H1 (cell line): ENCODE data around the gene MYBPC3. TPM values are rescaled to one million over a fixed set of nuclear protein-coding genes. Genes with fewer than 3 reads are reported as not detected.

Experiments used
- CTCF ChIA-PET: fragments of 300-600 bp; sonication (Branson Sonifier 250); formaldehyde crosslinking; loops from one replicate; lab custom pipeline; 2021; ENCODE audit not compliant: partially characterized antibody; lab: Charles Lee
- POLR2A ChIA-PET: fragments of 300-600 bp; sonication (Branson Sonifier 250); formaldehyde crosslinking; loops from one replicate; lab custom pipeline; 2021; ENCODE audit warnings: inconsistent platforms; ENCODE audit not compliant: partially characterized antibody; lab: Charles Lee
- DNase-seq, 2 experiments: peaks; one replicate each; pipeline versions ENCODE4 v3.0.0 to v3.0.0-alpha.2; 2010 to 2022; ENCODE audit warnings: low spot score in 2 of 2, low read depth in 1 of 2, mixed read lengths in 1 of 2
- FAIRE-seq: peaks from 2 replicates; lab custom pipeline; 2011; peaks lifted over from hg19 to GRCh38; lab: Jason Lieb, UNC
- H2AFZ ChIP-seq: 2 replicates; pipeline ENCODE4 v1.8.1; 2012; ENCODE audit warnings: low read length, inconsistent platforms
- H2AK5ac ChIP-seq: 2 replicates; pipeline ENCODE4 v1.6.1; 2013; ENCODE audit warnings: low read depth, low read length
- H2BK120ac ChIP-seq: replicated peaks from 2 replicates; pipeline ENCODE3; 2013; ENCODE audit warnings: low read depth, low read length, inconsistent platforms
- H2BK12ac ChIP-seq: 2 replicates; pipeline ENCODE4 v1.6.1; 2013; ENCODE audit warnings: low read depth, low read length
- H2BK15ac ChIP-seq: 2 replicates; pipeline ENCODE4 v1.6.1; 2013; ENCODE audit warnings: low read length
- H2BK20ac ChIP-seq: 2 replicates; pipeline ENCODE4 v1.6.1; 2013; ENCODE audit warnings: low read length
- H2BK5ac ChIP-seq: 2 replicates; pipeline ENCODE4 v1.6.1; 2013; ENCODE audit warnings: low read depth, low read length
- H3K14ac ChIP-seq: 2 replicates; pipeline ENCODE4 v1.6.1; 2013; ENCODE audit warnings: inconsistent platforms; ENCODE audit not compliant: insufficient read length
- H3K18ac ChIP-seq: 2 replicates; pipeline ENCODE4 v1.6.1; 2013; ENCODE audit warnings: low read length; ENCODE audit errors: extremely low read depth
- H3K23ac ChIP-seq: 2 replicates; pipeline ENCODE4 v1.6.1; 2013; ENCODE audit warnings: inconsistent platforms; ENCODE audit not compliant: insufficient read length
- H3K23me2 ChIP-seq: 2 replicates; pipeline ENCODE4 v1.6.1; 2013; ENCODE audit warnings: low read depth, low read length
- H3K27ac ChIP-seq: 2 replicates; pipeline ENCODE4 v1.6.1; 2011; ENCODE audit warnings: low read depth, low read length, inconsistent platforms
- H3K27me3 ChIP-seq, 4 experiments: replicated peaks in 1 of 4; 1 replicate in 1 of 4; 2 replicates in 3 of 4; pipeline versions ENCODE4 v1.6.1 to v1.8.1; 2011 to 2013; ENCODE audit warnings: low read length in 3 of 4, mild to moderate bottlenecking in 3 of 4, inconsistent platforms in 2 of 4, mixed read lengths in 2 of 4, moderate library complexity in 1 of 4; ENCODE audit not compliant: control insufficient read depth in 3 of 4, insufficient read depth in 3 of 4; ENCODE audit errors: extremely low read depth in 1 of 4
- H3K36me3 ChIP-seq, 4 experiments: 2 replicates each; pipeline versions ENCODE4 v1.6.1 to v1.8.1; 2011 to 2013; ENCODE audit warnings: mild to moderate bottlenecking in 4 of 4, low read length in 3 of 4, moderate library complexity in 2 of 4, control low read depth in 1 of 4, inconsistent platforms in 1 of 4; ENCODE audit not compliant: insufficient read depth in 4 of 4, control insufficient read depth in 2 of 4
- H3K4ac ChIP-seq: replicated peaks from 2 replicates; pipeline ENCODE3; 2013; ENCODE audit warnings: low read length, low read depth, mixed read lengths, inconsistent platforms; ENCODE audit not compliant: insufficient read length
- H3K4me1 ChIP-seq, 4 experiments: replicated peaks in 1 of 4; 1 replicate in 1 of 4; 2 replicates in 3 of 4; pipeline versions ENCODE4 v1.6.1 to v1.8.1; 2011 to 2013; ENCODE audit warnings: low read length in 3 of 4, inconsistent platforms in 2 of 4, mixed read lengths in 1 of 4; ENCODE audit not compliant: insufficient read depth in 4 of 4, control insufficient read depth in 3 of 4
- H3K4me2 ChIP-seq, 2 experiments: 2 replicates each; pipeline versions ENCODE4 v1.6.1 to v1.8.1; 2011 to 2013; ENCODE audit warnings: low read depth in 2 of 2, low read length in 2 of 2, control low read depth in 1 of 2, inconsistent platforms in 1 of 2, mild to moderate bottlenecking in 1 of 2; ENCODE audit not compliant: insufficient read depth in 1 of 2
- H3K4me3 ChIP-seq, 4 experiments: fragments of 200-600, 300-600 bp in 1 of 4; sonication (generic), shearing (Covaris generic), sonication (Bioruptor Twin) in 1 of 4; 2 replicates each; pipeline versions ENCODE4 v1.5.1 to v1.8.1; 2011 to 2016; ENCODE audit warnings: low read length in 4 of 4, low read depth in 3 of 4, control low read depth in 2 of 4, inconsistent platforms in 2 of 4, mild to moderate bottlenecking in 2 of 4, mixed read lengths in 1 of 4, moderate library complexity in 1 of 4; ENCODE audit not compliant: insufficient read depth in 2 of 4; ENCODE audit errors: extremely low read depth in 1 of 4
- H3K56ac ChIP-seq: replicated peaks from 2 replicates; pipeline ENCODE3; 2013; ENCODE audit warnings: low read depth, mild to moderate bottlenecking, mixed read lengths, low read length, inconsistent platforms; ENCODE audit not compliant: insufficient read length
- H3K79me1 ChIP-seq: 2 replicates; pipeline ENCODE4 v1.6.1; 2013; ENCODE audit warnings: low read depth, low read length, control low read depth
- H3K79me2 ChIP-seq, 2 experiments: 2 replicates each; pipeline versions ENCODE4 v1.6.1 to v1.8.1; 2012 to 2013; ENCODE audit warnings: low read length in 2 of 2, mild to moderate bottlenecking in 2 of 2, inconsistent platforms in 1 of 2; ENCODE audit not compliant: insufficient read depth in 2 of 2, control insufficient read depth in 1 of 2
- H3K9ac ChIP-seq, 4 experiments: replicated peaks in 1 of 4; 1 replicate in 1 of 4; 2 replicates in 3 of 4; pipeline versions ENCODE4 v1.6.1 to v1.8.1; 2011 to 2013; ENCODE audit warnings: low read depth in 3 of 4, low read length in 3 of 4, control low read depth in 2 of 4, mild to moderate bottlenecking in 2 of 4, moderate library complexity in 2 of 4, inconsistent platforms in 1 of 4; ENCODE audit errors: extremely low read depth in 1 of 4
- H3K9me3 ChIP-seq, 2 experiments: 2 replicates each; pipeline versions ENCODE4 v1.6.1 to v1.8.1; 2012 to 2013; ENCODE audit warnings: mild to moderate bottlenecking in 2 of 2, moderate library complexity in 2 of 2, control low read depth in 1 of 2, inconsistent platforms in 1 of 2, low read depth in 1 of 2, low read length in 1 of 2, mixed read lengths in 1 of 2; ENCODE audit not compliant: insufficient read depth in 2 of 2
- H4K20me1 ChIP-seq, 2 experiments: replicated peaks in 1 of 2; 2 replicates each; pipeline versions ENCODE3 to v1.8.1; 2011 to 2013; ENCODE audit warnings: inconsistent platforms in 2 of 2, low read length in 2 of 2, mild to moderate bottlenecking in 1 of 2; ENCODE audit not compliant: insufficient read depth in 2 of 2, control insufficient read depth in 1 of 2
- H4K5ac ChIP-seq: 2 replicates; pipeline ENCODE4 v1.6.1; 2013; ENCODE audit warnings: low read length, low read depth, mixed read lengths, inconsistent platforms; ENCODE audit not compliant: insufficient read length
- H4K8ac ChIP-seq: 2 replicates; pipeline ENCODE4 v1.8.0; 2013; ENCODE audit warnings: mild to moderate bottlenecking, moderate library complexity, low read length, inconsistent platforms; ENCODE audit not compliant: insufficient read depth; ENCODE audit errors: extremely low read depth
- H4K91ac ChIP-seq: replicated peaks from 2 replicates; pipeline ENCODE3; 2013; ENCODE audit warnings: low read length, mixed read lengths, inconsistent platforms; ENCODE audit not compliant: insufficient read length
- BACH1 ChIP-seq: IDR thresholded peaks from 2 replicates; pipeline ENCODE4 v1.6.1; 2012; ENCODE audit warnings: low read length, improper control_type of control experiment
- CHD1 ChIP-seq: IDR thresholded peaks from 2 replicates; pipeline ENCODE4 v1.6.1; 2012; ENCODE audit warnings: low read depth, low read length, improper control_type of control experiment
- EP300 ChIP-seq, 2 experiments: IDR thresholded peaks; 1 replicate in 1 of 2; 2 replicates in 1 of 2; pipeline ENCODE4 v1.6.1; 2011 to 2012; ENCODE audit warnings: low read depth in 2 of 2, low read length in 2 of 2, mild to moderate bottlenecking in 2 of 2, borderline replicate concordance in 1 of 2, inconsistent platforms in 1 of 2, moderate library complexity in 1 of 2
- GABPA ChIP-seq: IDR thresholded peaks from 2 replicates; pipeline ENCODE4 v1.6.1; 2011; ENCODE audit warnings: mild to moderate bottlenecking, low read length, moderate library complexity, borderline replicate concordance; ENCODE audit not compliant: insufficient read depth
- HDAC6 ChIP-seq: IDR thresholded peaks from one replicate; pipeline ENCODE4 v1.7.1; 2012; ENCODE audit warnings: low read depth, mild to moderate bottlenecking, inconsistent platforms, low read length, moderate library complexity
- KDM4A ChIP-seq: IDR thresholded peaks from one replicate; pipeline ENCODE4 v1.7.1; 2012; ENCODE audit warnings: low read depth, mild to moderate bottlenecking, moderate library complexity, low read length, inconsistent platforms; ENCODE audit not compliant: severe bottlenecking
- RNF2 ChIP-seq: fragments of 200-900, 300-1000 bp; sonication (generic); IDR thresholded peaks from 2 replicates; pipeline ENCODE4 v1.7.1; 2016; ENCODE audit warnings: borderline replicate concordance, low read depth, mild to moderate bottlenecking, antibody characterized with exemption, low read length; ENCODE audit not compliant: poor library complexity, severe bottlenecking; ENCODE audit errors: missing control alignments
- SAP30 ChIP-seq: fragments of 300-600 bp; sonication (generic); IDR thresholded peaks from 2 replicates; pipeline ENCODE4 v1.7.1; 2012; ENCODE audit warnings: low read length, moderate library complexity, mild to moderate bottlenecking, inconsistent platforms; ENCODE audit not compliant: insufficient read depth, insufficient replicate concordance
- SIN3A ChIP-seq, 2 experiments: IDR thresholded peaks in 1 of 2; conservative IDR thresholded peaks in 1 of 2; 2 replicates each; pipeline ENCODE4 v1.6.1; 2011 to 2012; ENCODE audit warnings: low read length in 2 of 2, improper control_type of control experiment in 1 of 2, low read depth in 1 of 2, mild to moderate bottlenecking in 1 of 2
- SIX5 ChIP-seq: IDR thresholded peaks from 2 replicates; pipeline ENCODE4 v1.6.1; 2011; ENCODE audit warnings: mild to moderate bottlenecking, low read depth, low read length
- SP4 ChIP-seq: IDR thresholded peaks from 2 replicates; pipeline ENCODE4 v1.6.1; 2012; ENCODE audit warnings: low read length, inconsistent platforms
- WGBS, 2 experiments: shearing (Covaris generic) in 1 of 2; methylation state at CpG; one replicate each; pipeline versions ENCODE4 v1.1.6 to v1.1.7; 2013 to 2015; ENCODE audit warnings: low lambda C conversion rate in 2 of 2, mixed read lengths in 2 of 2, inconsistent platforms in 1 of 2, low coverage in 1 of 2, missing lambda C conversion rate in 1 of 2; ENCODE audit not compliant: insufficient replicate concordance in 2 of 2, insufficient coverage in 1 of 2, insufficient read length in 1 of 2; ENCODE audit errors: extremely low coverage in 1 of 2, missing lambda C conversion rate in 1 of 2; 5-methylcytosine and 5-hydroxymethylcytosine counted together
- polyA plus RNA-seq, 7 experiments: library from polyadenylated mRNA; depleted of rRNA in 3 of 7; stranded (reverse) in 5 of 7; unstranded in 2 of 7; fragments of >200 nt in 5 of 7; fragments of 200-250 nt in 2 of 7; gene quantifications; 1 replicate in 5 of 7; 2 replicates in 1 of 7; 4 replicates in 1 of 7; pipeline versions ENCODE4 v1.2.1 to v1.2.3, GENCODE V29; 2011 to 2013; ENCODE audit warnings: missing spikeins in 2 of 7, mixed read lengths in 2 of 7
- total RNA-seq: library from RNA; stranded (reverse); fragmentation: NEBNext Ultra II Directional; extraction: Animal tissue kit (Norgen Biotek cat#: 25700); gene quantifications from 2 replicates; pipeline ENCODE4 v1.2.1, GENCODE V29; 2021

MYBPC3 gene
- total and polyA plus RNA-seq, 2 of the 8 experiments (the other 6 are each of a cell fraction or from before 2014, with no cell fraction given): 0.05 TPM; not detected in 1

GRCh38 chr11:47308050-47308823 is 44.3 kb downstream of the MYBPC3 start:
- CTCF ChIA-PET: interaction anchor here (1.3 to 2.0 kb wide), 4 partner anchors 16 to 35 kb away, joined by 4 to 7 read pairs (median 5); no protein-coding TSS in a partner anchor
- Histone ChIP-seq H3K36me3 (peaks cover 8 to 37% (median 14%) of the 10 kb centered on the region in 4 experiments), H3K23ac (no peak overlapping the region), H3K56ac (no peak overlapping the region), H2BK15ac (no peak overlapping the region), H2BK5ac (no peak overlapping the region), H3K4me2 (no peak overlapping the region; a peak in 1 of 4 replicates), H3K18ac (no peak overlapping the region), H2BK20ac (no peak overlapping the region), H3K14ac (no peak overlapping the region), H3K4ac (no peak overlapping the region), H3K79me2 (no peaks in the 10 kb centered on the region), H3K27ac (no peak overlapping the region), H3K9ac (no peak overlapping the region), H4K20me1 (peaks cover 0 to 4% of the 10 kb centered on the region in 2 experiments), H2AFZ (no peak overlapping the region), H2AK5ac (no peak overlapping the region), H3K23me2 (no peaks in the 10 kb centered on the region), H2BK120ac (no peak overlapping the region), H3K4me1 (no peaks in the 10 kb centered on the region), H3K9me3 (no peaks in the 10 kb centered on the region), H2BK12ac (no peak overlapping the region), H4K91ac (no peak overlapping the region), H3K4me3 (no peak overlapping the region), H3K79me1 (no peaks in the 10 kb centered on the region; the same call in 1 of the 2 replicates), H3K27me3 (no peaks in the 10 kb centered on the region), H4K8ac (no peak overlapping the region), H4K5ac (no peak overlapping the region)
- POLR2A ChIA-PET: no interaction called here
- FAIRE-seq (no peak), DNase-seq (no peak)
- 88% methylated on average over 6 of the region's 6 CpGs; no CpG with 5 or more reads in 1 of the 2 experiments for WGBS, 2 experiments
- TF ChIP-seq SIX5: no peak
- no peak for TF ChIP-seq BACH1
- no peak for TF ChIP-seq SAP30
- no peak for TF ChIP-seq SIN3A (conservative IDR thresholded peaks at IDR 0.05 in 1 of 2, IDR thresholded peaks at IDR 0.05 in 1 of 2; ENCODE audit: low read depth in 1 of 2, low read length in 2 of 2)
- no peak for TF ChIP-seq SP4
- TF ChIP-seq KDM4A: no peak
- TF ChIP-seq RNF2: no peak
- TF ChIP-seq GABPA: no peak
- no peak for TF ChIP-seq HDAC6
- no peak for TF ChIP-seq CHD1
- TF ChIP-seq EP300 (IDR thresholded peaks at IDR 0.05; ENCODE audit: borderline replicate concordance in 1 of 2, low read depth in 2 of 2, low read length in 2 of 2): no peak
